GDM1 (cell line): ENCODE measurements around the gene RHOB.

Experiments
- DNase-seq: peaks from one replicate; lab custom pipeline; 2025; lab: John Stamatoyannopoulos, UW

The RHOB gene

GRCh38 chr2:20475567-20475952 is 28.7 kb downstream of the RHOB start:
- no peak for DNase-seq

GRCh38 chr2:20476481-20476880 is 29.6 kb downstream of the RHOB start:
- DNase-seq, result no peak

GRCh38 chr2:20476950-20477349 is 30.1 kb downstream of the RHOB start:
- no peak for DNase-seq

- DNase-seq, result no peak
Observed at GRCh38 chr2:20478961-20479360, 32.1 kb downstream of the RHOB start.

- no peak for DNase-seq
Observed at GRCh38 chr2:20479835-20480234, 33.0 kb downstream of the RHOB start.

GRCh38 chr2:20480913-20481312 is 34.0 kb downstream of the RHOB start:
- DNase-seq, result no peak

- DNase-seq, result no peak
Observed at GRCh38 chr2:20481798-20482405, 35.0 kb downstream of the RHOB start.

- no peak for DNase-seq
Observed at GRCh38 chr2:20482725-20483124, 35.9 kb downstream of the RHOB start.

- DNase-seq, result no peak
Observed at GRCh38 chr2:20483194-20483895, 36.5 kb downstream of the RHOB start.

- no peak for DNase-seq
Observed at GRCh38 chr2:20484034-20484617, 37.3 kb downstream of the RHOB start.

- no peak for DNase-seq
Observed at GRCh38 chr2:20484810-20485611, 38.1 kb downstream of the RHOB start.

- no peak for DNase-seq
Observed at GRCh38 chr2:20485612-20486388, 38.9 kb downstream of the RHOB start.

- no peak for DNase-seq
Observed at GRCh38 chr2:20486571-20486970, 39.7 kb downstream of the RHOB start.

GRCh38 chr2:20487030-20487391 is 40.1 kb downstream of the RHOB start:
- DNase-seq, result no peak

- no peak for DNase-seq
Observed at GRCh38 chr2:20487392-20488174, 40.7 kb downstream of the RHOB start.

- DNase-seq, result no peak
Observed at GRCh38 chr2:20488201-20488641, 41.3 kb downstream of the RHOB start.

GRCh38 chr2:20488782-20489181 is 41.9 kb downstream of the RHOB start:
- DNase-seq, result no peak

GRCh38 chr2:20490300-20491181 is 43.7 kb downstream of the RHOB start:
- DNase-seq, result no peak

- DNase-seq, result no peak
Observed at GRCh38 chr2:20491739-20492531, 45.1 kb downstream of the RHOB start.
